B cell (primary cell): ENCODE measurements around the gene STX1B. TPM values are rescaled to one million over a fixed set of nuclear protein-coding genes. Genes with fewer than 3 reads are reported as not detected.

Experiments
- ATAC-seq: fragments of 200-7000 bp; cut with Tn5 transposase; one replicate; pipeline ENCODE4 v1.10.0; 2021; ENCODE audit warnings: low read depth, mild to moderate bottlenecking, moderate number of reproducible peaks, moderate library complexity
- CTCF ChIA-PET: fragments of 350-600 bp; sonication (Branson Sonifier 250); formaldehyde crosslinking; loops from one replicate; lab custom pipeline; 2021; ENCODE audit warnings: antibody characterized with exemption, inconsistent platforms; lab: Charles Lee
- POLR2A ChIA-PET: fragments of 350-600 bp; sonication (Branson Sonifier 250); formaldehyde crosslinking; loops from one replicate; lab custom pipeline; 2021; ENCODE audit warnings: antibody characterized with exemption; lab: Charles Lee
- DNase-seq: peaks from one replicate; pipeline ENCODE4 v3.0.0; 2013
- H2AFZ ChIP-seq: 2 replicates; pipeline ENCODE4 v1.6.1; 2012; ENCODE audit warnings: mild to moderate bottlenecking, low read depth, low read length; ENCODE audit not compliant: insufficient read depth, poor library complexity, severe bottlenecking
- H3K27ac ChIP-seq, 2 donors: 1 replicate in 1 of 2; 2 replicates in 1 of 2; pipeline ENCODE4 v1.5.1; 2012 to 2013; ENCODE audit warnings: low read length in 2 of 2, mild to moderate bottlenecking in 2 of 2, moderate library complexity in 1 of 2
- H3K27me3 ChIP-seq, 4 experiments: fragments of 200-600 bp in 1 of 4; sonication (generic) in 1 of 4; replicated peaks in 1 of 4; 1 replicate in 2 of 4; 2 replicates in 2 of 4; pipeline versions ENCODE4 v1.6.1 to v1.7.0; 2013 to 2016; ENCODE audit warnings: low read length in 3 of 4, mild to moderate bottlenecking in 2 of 4, mixed read lengths in 1 of 4, moderate library complexity in 1 of 4; ENCODE audit not compliant: insufficient read depth in 4 of 4, control insufficient read depth in 3 of 4; ENCODE audit errors: control extremely low read depth in 1 of 4
- H3K36me3 ChIP-seq, 2 experiments: replicated peaks in 1 of 2; 1 replicate in 1 of 2; 2 replicates in 1 of 2; pipeline versions ENCODE4 v1.6.1 to v1.7.1; 2013; ENCODE audit warnings: low read length in 1 of 2; ENCODE audit not compliant: insufficient read depth in 2 of 2, control insufficient read depth in 1 of 2; ENCODE audit errors: control extremely low read depth in 1 of 2, extremely low read depth in 1 of 2
- H3K4me1 ChIP-seq, 2 donors: fragments of 200-600 bp in 1 of 2; sonication (generic) in 1 of 2; 1 replicate in 1 of 2; 2 replicates in 1 of 2; pipeline versions ENCODE4 v1.5.1 to v1.6.1; 2013 to 2017; ENCODE audit warnings: low read length in 2 of 2; ENCODE audit not compliant: control insufficient read depth in 2 of 2, insufficient read depth in 2 of 2
- H3K4me2 ChIP-seq: replicated peaks from 2 replicates; pipeline ENCODE3; 2012; ENCODE audit warnings: mild to moderate bottlenecking, low read depth, low read length; ENCODE audit not compliant: poor library complexity, severe bottlenecking
- H3K4me3 ChIP-seq, 5 experiments: fragments of 200-600 bp in 1 of 5; sonication (generic) in 1 of 5; 1 replicate in 3 of 5; 2 replicates in 2 of 5; pipeline versions ENCODE4 v1.5.1 to v1.7.0; 2011 to 2016; ENCODE audit warnings: low read length in 4 of 5, mild to moderate bottlenecking in 4 of 5, low read depth in 2 of 5, control low read depth in 1 of 5, moderate library complexity in 1 of 5; ENCODE audit not compliant: insufficient read depth in 1 of 5; ENCODE audit errors: control extremely low read depth in 1 of 5, extremely low read depth in 1 of 5
- H3K79me2 ChIP-seq: fragments of 200-600 bp; sonication (generic); one replicate; pipeline ENCODE4 v1.6.0; 2016; ENCODE audit warnings: low read length; ENCODE audit not compliant: control insufficient read depth, insufficient read depth
- H3K9ac ChIP-seq: fragments of 200-600 bp; sonication (generic); 2 replicates; pipeline ENCODE4 v1.6.1; 2017; ENCODE audit warnings: mild to moderate bottlenecking, low read length, moderate library complexity
- H3K9me3 ChIP-seq, 3 donors: one replicate each; pipeline versions ENCODE4 v1.6.1 to v1.7.1; 2013; ENCODE audit warnings: low read length in 2 of 3; ENCODE audit not compliant: control insufficient read depth in 2 of 3, insufficient read depth in 1 of 3; ENCODE audit errors: control extremely low read depth in 1 of 3
- H4K20me1 ChIP-seq: 2 replicates; pipeline ENCODE4 v1.6.0; 2012; ENCODE audit warnings: mild to moderate bottlenecking, low read length; ENCODE audit not compliant: insufficient read depth, control insufficient read depth, poor library complexity, severe bottlenecking
- H3K27ac Mint-ChIP-seq: one replicate; pipeline ENCODE4 v1.8.0; 2021; ENCODE audit warnings: mixed read lengths
- H3K27me3 Mint-ChIP-seq: one replicate; pipeline ENCODE4 v1.8.0; 2021; ENCODE audit warnings: mixed read lengths
- H3K4me1 Mint-ChIP-seq: one replicate; pipeline ENCODE4 v1.8.0; 2021; ENCODE audit warnings: mixed read lengths
- H3K4me3 Mint-ChIP-seq: one replicate; pipeline ENCODE4 v1.8.0; 2021; ENCODE audit warnings: mixed read lengths
- H3K9me3 Mint-ChIP-seq: one replicate; pipeline ENCODE4 v1.8.0; 2022; ENCODE audit warnings: mixed read lengths; ENCODE audit not compliant: insufficient read depth
- CTCF ChIP-seq: fragments of 200-600 bp; IDR thresholded peaks from one replicate; pipeline ENCODE4 v1.8.0; 2022; ENCODE audit warnings: antibody characterized with exemption, mild to moderate bottlenecking
- EZH2 ChIP-seq: IDR thresholded peaks from 2 replicates; pipeline ENCODE4 v1.6.1; 2012; ENCODE audit warnings: borderline replicate concordance, low read depth, mild to moderate bottlenecking, moderate library complexity, low read length; ENCODE audit not compliant: insufficient read depth, poor library complexity, severe bottlenecking
- WGBS: methylation state at CpG from one replicate; pipeline ENCODE4 v1.1.5; 2013; ENCODE audit warnings: missing lambda C conversion rate; ENCODE audit not compliant: insufficient coverage; 5-methylcytosine and 5-hydroxymethylcytosine counted together
- intact Hi-C: fragments of 100-400 bp; cut with micrococcal nuclease; formaldehyde crosslinking; loops from one replicate; pipeline ENCODE4 v1.10.0; 2022
- polyA plus RNA-seq: library from polyadenylated mRNA; depleted of rRNA; stranded (reverse); fragments of >200 nt; gene quantifications from 2 replicates; pipeline ENCODE4 v1.2.3, GENCODE V29; 2012
- total RNA-seq, 2 donors: library from RNA; stranded (reverse); fragments of 120-200 nt in 1 of 2; gene quantifications; 1 replicate in 1 of 2; 2 replicates in 1 of 2; pipeline versions ENCODE4 v1.2.3 to v1.2.4, GENCODE V29; 2013 to 2022

The STX1B gene
- total and polyA plus RNA-seq, 2 donors (not counting 1 experiment from before 2014, with no cell fraction given), result 2.1 to 2.2 TPM

- Mint-ChIP-seq H3K9me3 (no peaks in the 10 kb centered on the region), H3K4me3 (peak overlapping the region; percentile 53), H3K27ac (peak overlapping the region; percentile 37), H3K4me1 (peaks cover 26% of the 10 kb centered on the region), H3K27me3 (no peaks in the 10 kb centered on the region)
- WGBS, result 97% methylated on average over 36 of the region's 38 CpGs
- Histone ChIP-seq H3K4me2 (no peak overlapping the region), H3K9ac (no peak overlapping the region), H3K36me3 (peaks cover 0 to 6% of the 10 kb centered on the region in 2 experiments), H3K27me3 (no peaks in the 10 kb centered on the region), H3K79me2 (peaks cover 25% of the 10 kb centered on the region), H3K4me1 (peaks cover 19 to 37% of the 10 kb centered on the region in 2 donors), H4K20me1 (peaks cover 18% of the 10 kb centered on the region), H2AFZ (no peak overlapping the region), H3K9me3 (no peaks in the 10 kb centered on the region), H3K27ac (no peak overlapping the region), H3K4me3 (no peak overlapping the region)
- intact Hi-C loops, result loop anchor here (5.0 kb wide), 1 partner anchor 185 kb away; the partner anchor contains the start of genes CFAP119 and RNF40
- ATAC-seq (no peak), DNase-seq (no peak)
- CTCF ChIA-PET, result no interaction called here
- POLR2A ChIA-PET, result no interaction called here
- TF ChIP-seq CTCF, result no peak
- no peak for TF ChIP-seq EZH2
Observed at GRCh38 chr16:30946671-30947540, 63.5 kb downstream of the STX1B start.

- Histone ChIP-seq H3K27ac (no peak overlapping the region), H2AFZ (no peak overlapping the region), H4K20me1 (no peaks in the 10 kb centered on the region), H3K9ac (no peak overlapping the region), H3K4me3 (no peak overlapping the region), H3K36me3 (peaks cover 0 to 2% of the 10 kb centered on the region in 2 experiments), H3K9me3 (no peaks in the 10 kb centered on the region), H3K27me3 (no peaks in the 10 kb centered on the region), H3K4me2 (no peak overlapping the region), H3K79me2 (no peaks in the 10 kb centered on the region), H3K4me1 (peaks cover 5 to 20% of the 10 kb centered on the region in 2 donors)
- ChIA-PET CTCF (interaction anchor here (1.2 to 1.3 kb wide), 3 partner anchors 9 to 100 kb away, joined by 3 to 6 read pairs (median 3); no protein-coding TSS in a partner anchor), POLR2A (no interaction called here)
- TF ChIP-seq EZH2 (no peak), CTCF (no peak)
- DNase-seq (no peak), ATAC-seq (no peak)
- intact Hi-C loops, result no loop called here
- Mint-ChIP-seq H3K4me1 (peaks cover 15% of the 10 kb centered on the region), H3K4me3 (no peak overlapping the region), H3K27me3 (no peaks in the 10 kb centered on the region), H3K27ac (peak overlapping the region; percentile 43), H3K9me3 (no peaks in the 10 kb centered on the region)
Observed at GRCh38 chr16:30944352-30944751, 66.1 kb downstream of the STX1B start.
